ELR (cell line): Measurements from ENCODE around the gene GPR160.
A peak's percentile ranks its signal among the peaks of the same experiment; 100 is the strongest.

ENCODE experiments used
- DNase-seq: peaks from one replicate; pipeline ENCODE4 v3.0.0-alpha.2; 2015; ENCODE audit warnings: low read depth

The GPR160 gene

GRCh38 chr3:170027233-170028102, 10.3 kb upstream of the GPR160 start:
- DNase-seq: no peak

- no peak for DNase-seq
Measured at GRCh38 chr3:170033489-170033888, 4.3 kb upstream of the GPR160 start.

- DNase-seq: no peak
Measured at GRCh38 chr3:170038434-170039110, 777 bp downstream of the GPR160 start.

GRCh38 chr3:170040418-170040817, 2.6 kb downstream of the GPR160 start:
- DNase-seq: no peak

GRCh38 chr3:170043506-170043905, 5.7 kb downstream of the GPR160 start:
- no peak for DNase-seq

- DNase-seq: no peak
Measured at GRCh38 chr3:170044271-170044670, 6.5 kb downstream of the GPR160 start.

- DNase-seq: no peak
Measured at GRCh38 chr3:170044795-170045244, 7.0 kb downstream of the GPR160 start.

GRCh38 chr3:170046269-170047132, 8.7 kb downstream of the GPR160 start:
- no peak for DNase-seq

GRCh38 chr3:170047133-170047404, 9.3 kb downstream of the GPR160 start:
- DNase-seq: no peak

- DNase-seq: peak; percentile 85
Measured at GRCh38 chr3:170049146-170050000, 11.6 kb downstream of the GPR160 start.

- no peak for DNase-seq
Measured at GRCh38 chr3:170050753-170051152, 13.0 kb downstream of the GPR160 start.

- DNase-seq: no peak
Measured at GRCh38 chr3:170052398-170052797, 14.6 kb downstream of the GPR160 start.

- DNase-seq: peak; percentile 45
Measured at GRCh38 chr3:170054204-170054603, 16.4 kb downstream of the GPR160 start.

GRCh38 chr3:170055209-170055608, 17.4 kb downstream of the GPR160 start:
- peak; percentile 70 for DNase-seq

- no peak for DNase-seq
Measured at GRCh38 chr3:170056710-170057454, 19.1 kb downstream of the GPR160 start.

GRCh38 chr3:170057550-170057949, 19.8 kb downstream of the GPR160 start:
- no peak for DNase-seq

- no peak for DNase-seq
Measured at GRCh38 chr3:170058127-170058526, 20.3 kb downstream of the GPR160 start.

GRCh38 chr3:170059447-170059846, 21.7 kb downstream of the GPR160 start:
- no peak for DNase-seq

- DNase-seq: no peak
Measured at GRCh38 chr3:170062068-170062467, 24.3 kb downstream of the GPR160 start.

GRCh38 chr3:170062769-170063168, 25.0 kb downstream of the GPR160 start:
- no peak for DNase-seq

GRCh38 chr3:170063691-170064090, 25.9 kb downstream of the GPR160 start:
- DNase-seq: no peak
